Omental fat pad (tissue), 4 donors: ENCODE data around the gene MAP3K8. TPM values are rescaled to one million over a fixed set of nuclear protein-coding genes. Genes with fewer than 3 reads are reported as not detected.

Experiments
- ATAC-seq: fragments of 150-250 bp; one replicate; pipeline ENCODE4 v1.9.1; 2016; ENCODE audit warnings: mild to moderate bottlenecking, moderate library complexity; ENCODE audit not compliant: low FRiP score
- DNase-seq: peaks from one replicate; pipeline ENCODE4 v3.0.0-alpha.2; 2019; ENCODE audit warnings: low spot score
- CTCF ChIP-seq, 3 donors: fragments of 450-650 bp; IDR thresholded peaks; one replicate each; pipeline ENCODE4 v1.5.1; 2016 to 2017; ENCODE audit warnings: antibody characterized with exemption in 3 of 3, mild to moderate bottlenecking in 3 of 3, moderate library complexity in 2 of 3
- total RNA-seq, 4 donors: library from RNA; depleted of rRNA; stranded (reverse); fragments of >200 nt; gene quantifications; one replicate each; pipeline ENCODE4 v1.1.0, GENCODE V29; 2016

The MAP3K8 gene
- total RNA-seq, 4 donors from 2014 or later = 52.3 to 113 (median 78.9) TPM

- ATAC-seq (no peak), DNase-seq (no peak)
- no peak for TF ChIP-seq CTCF (IDR thresholded peaks at IDR 0.05)
Observed at GRCh38 chr10:30490289-30491000, 56.5 kb downstream of the MAP3K8 start.

GRCh38 chr10:30491204-30491915 lies 57.4 kb downstream of the MAP3K8 start:
- TF ChIP-seq CTCF (IDR thresholded peaks at IDR 0.05) = no peak
- no peak for ATAC-seq
- no peak for DNase-seq

- DNase-seq (no peak), ATAC-seq (no peak)
- TF ChIP-seq CTCF (IDR thresholded peaks at IDR 0.05) = no peak
Observed at GRCh38 chr10:30491916-30492515, 58.0 kb downstream of the MAP3K8 start.

GRCh38 chr10:30493609-30494530 lies 59.9 kb downstream of the MAP3K8 start:
- no peak for TF ChIP-seq CTCF (IDR thresholded peaks at IDR 0.05)
- ATAC-seq (peak; percentile 58), DNase-seq (no peak)

GRCh38 chr10:30494558-30494957 lies 60.6 kb downstream of the MAP3K8 start:
- TF ChIP-seq CTCF (IDR thresholded peaks at IDR 0.05) = no peak
- ATAC-seq (no peak), DNase-seq (no peak)

GRCh38 chr10:30495687-30496086 lies 61.7 kb downstream of the MAP3K8 start:
- no peak for DNase-seq
- no peak for TF ChIP-seq CTCF (IDR thresholded peaks at IDR 0.05)
- ATAC-seq = no peak
